Caco-2 (cell line): ENCODE measurements around the gene HEBP1. TPM values are rescaled to one million over a fixed set of nuclear protein-coding genes. Genes with fewer than 3 reads are reported as not detected.

ENCODE experiments used
- BruUV-seq: library from RNA; stranded (reverse); fragments of 400-500 nt; replicated peaks from 2 replicates; lab custom pipeline; 2021; lab: Mats Ljungman, UMichigan
- CTCF ChIA-PET: fragments of 300-600 bp; sonication (Branson Sonifier 250); formaldehyde crosslinking; loops from one replicate; lab custom pipeline; 2022; ENCODE audit warnings: antibody characterized with exemption; lab: Charles Lee
- POLR2A ChIA-PET: fragments of 300-600 bp; sonication (Branson Sonifier 250); formaldehyde crosslinking; loops from one replicate; lab custom pipeline; 2022; ENCODE audit warnings: antibody characterized with exemption; lab: Charles Lee
- DNase-seq, 2 experiments: peaks; one replicate each; pipeline versions ENCODE4 v3.0.0 to v3.0.0-alpha.2; 2020 to 2022
- H3K27me3 ChIP-seq: replicated peaks from 2 replicates; pipeline ENCODE4 v1.6.0; 2011; ENCODE audit warnings: low read length; ENCODE audit not compliant: control insufficient read depth, insufficient read depth
- H3K36me3 ChIP-seq: 2 replicates; pipeline ENCODE4 v1.5.1; 2011; ENCODE audit warnings: low read length; ENCODE audit not compliant: control insufficient read depth, insufficient read depth
- H3K4me1 ChIP-seq: fragments of 250-450 bp; sonication (Bioruptor Pico); 2 replicates; pipeline ENCODE4 v1.5.1; 2020; ENCODE audit warnings: mild to moderate bottlenecking
- H3K4me3 ChIP-seq: 2 replicates; pipeline ENCODE4 v1.5.1; 2011; ENCODE audit warnings: low read depth, mild to moderate bottlenecking, control low read depth, low read length
- H3K9me3 ChIP-seq: fragments of 250-450 bp; sonication (Bioruptor Pico); 2 replicates; pipeline ENCODE4 v1.5.1; 2020; ENCODE audit warnings: mild to moderate bottlenecking, moderate library complexity
- H3K27ac Mint-ChIP-seq: one replicate; pipeline ENCODE4 v1.8.0; 2022; ENCODE audit warnings: mixed read lengths; ENCODE audit not compliant: unreplicated experiment
- H3K27me3 Mint-ChIP-seq: one replicate; pipeline ENCODE4 v1.8.0; 2022; ENCODE audit warnings: mixed read lengths; ENCODE audit not compliant: insufficient read depth, unreplicated experiment
- H3K36me3 Mint-ChIP-seq: one replicate; pipeline ENCODE4 v1.8.0; 2022; ENCODE audit warnings: mild to moderate bottlenecking, mixed read lengths; ENCODE audit not compliant: insufficient read depth, unreplicated experiment
- H3K4me1 Mint-ChIP-seq: one replicate; pipeline ENCODE4 v1.8.0; 2022; ENCODE audit warnings: low read depth, mixed read lengths; ENCODE audit not compliant: unreplicated experiment
- H3K4me3 Mint-ChIP-seq: one replicate; pipeline ENCODE4 v1.8.0; 2022; ENCODE audit warnings: mild to moderate bottlenecking, moderate library complexity, mixed read lengths; ENCODE audit not compliant: unreplicated experiment
- H3K9me3 Mint-ChIP-seq: one replicate; pipeline ENCODE4 v1.8.0; 2022; ENCODE audit warnings: mixed read lengths; ENCODE audit not compliant: unreplicated experiment
- intact Hi-C: fragments of 100-400 bp; cut with micrococcal nuclease; formaldehyde crosslinking; loops from one replicate; pipeline ENCODE4 v1.10.0; 2022; ENCODE audit not compliant: unreplicated experiment
- total RNA-seq: library from RNA; stranded (reverse); gene quantifications from 2 replicates; pipeline ENCODE4 v1.2.3, GENCODE V29; 2022
- TF ChIP-seq, protein P1 (sequence below), 2 experiments: fragments of 200-600 bp in 1 of 2; IDR thresholded peaks; 1 replicate in 1 of 2; 2 replicates in 1 of 2; pipeline versions ENCODE4 v1.5.1 to v1.8.0; 2011 to 2022; ENCODE audit warnings: antibody characterized with exemption in 1 of 2, control low read depth in 1 of 2, inconsistent platforms in 1 of 2, low read depth in 1 of 2, low read length in 1 of 2, mild to moderate bottlenecking in 1 of 2, moderate library complexity in 1 of 2; ENCODE audit not compliant: insufficient read depth in 1 of 2, severe bottlenecking in 1 of 2, unreplicated experiment in 1 of 2

The HEBP1 gene
- total RNA-seq, 1 experiment from 2014 or later, result 55.8 TPM

DNA sequence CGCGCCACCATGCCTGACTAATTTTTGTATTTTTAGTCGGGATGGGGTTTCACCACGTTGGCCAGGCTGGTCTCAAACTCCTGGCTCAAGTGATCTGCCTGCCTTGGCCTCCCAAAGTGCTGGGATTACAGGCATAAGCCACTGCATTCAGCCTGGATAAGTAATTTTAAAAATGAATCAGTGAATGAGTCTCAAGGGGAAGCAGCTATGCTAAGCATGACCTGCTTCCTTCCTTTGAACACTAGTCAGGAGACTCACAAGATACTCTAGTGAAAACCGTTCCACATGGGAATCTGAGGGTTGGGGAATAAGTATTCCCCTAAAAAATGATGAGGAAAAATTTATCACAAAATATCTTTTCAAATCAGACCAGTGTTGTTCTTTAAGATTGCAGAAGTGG is 33.4 kb upstream of the HEBP1 start:
- intact Hi-C loops, result no loop called here
- Histone ChIP-seq H3K4me3 (no peak overlapping the region), H3K9me3 (peaks cover 3% of the 10 kb centered on the region; the same call in 1 of the 2 replicates), H3K27me3 (no peaks in the 10 kb centered on the region), H3K36me3 (no peaks in the 10 kb centered on the region), H3K4me1 (no peaks in the 10 kb centered on the region)
- ChIA-PET POLR2A (no interaction called here), CTCF (no interaction called here)
- H3K4me3 Mint-ChIP-seq, result no peak overlapping the region
- H3K36me3 Mint-ChIP-seq, result no peaks in the 10 kb centered on the region
- TF ChIP-seq, protein P1, sequence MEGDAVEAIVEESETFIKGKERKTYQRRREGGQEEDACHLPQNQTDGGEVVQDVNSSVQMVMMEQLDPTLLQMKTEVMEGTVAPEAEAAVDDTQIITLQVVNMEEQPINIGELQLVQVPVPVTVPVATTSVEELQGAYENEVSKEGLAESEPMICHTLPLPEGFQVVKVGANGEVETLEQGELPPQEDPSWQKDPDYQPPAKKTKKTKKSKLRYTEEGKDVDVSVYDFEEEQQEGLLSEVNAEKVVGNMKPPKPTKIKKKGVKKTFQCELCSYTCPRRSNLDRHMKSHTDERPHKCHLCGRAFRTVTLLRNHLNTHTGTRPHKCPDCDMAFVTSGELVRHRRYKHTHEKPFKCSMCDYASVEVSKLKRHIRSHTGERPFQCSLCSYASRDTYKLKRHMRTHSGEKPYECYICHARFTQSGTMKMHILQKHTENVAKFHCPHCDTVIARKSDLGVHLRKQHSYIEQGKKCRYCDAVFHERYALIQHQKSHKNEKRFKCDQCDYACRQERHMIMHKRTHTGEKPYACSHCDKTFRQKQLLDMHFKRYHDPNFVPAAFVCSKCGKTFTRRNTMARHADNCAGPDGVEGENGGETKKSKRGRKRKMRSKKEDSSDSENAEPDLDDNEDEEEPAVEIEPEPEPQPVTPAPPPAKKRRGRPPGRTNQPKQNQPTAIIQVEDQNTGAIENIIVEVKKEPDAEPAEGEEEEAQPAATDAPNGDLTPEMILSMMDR (IDR thresholded peaks at IDR 0.05; ENCODE audit: insufficient read depth in 1 of 2, low read depth in 1 of 2, low read length in 1 of 2, severe bottlenecking in 1 of 2, unreplicated experiment in 1 of 2), result no peak
- no peaks in the 10 kb centered on the region for H3K4me1 Mint-ChIP-seq
- H3K27ac Mint-ChIP-seq, result no peak overlapping the region
- no peak for DNase-seq
- no peaks in the 10 kb centered on the region for H3K27me3 Mint-ChIP-seq
- no peaks in the 10 kb centered on the region for H3K9me3 Mint-ChIP-seq
- no TSS peak for BruUV-seq

GRCh38 chr12:13032164-13032563 is 32.1 kb upstream of the HEBP1 start:
- DNase-seq, result no peak
- Mint-ChIP-seq H3K4me3 (no peak overlapping the region), H3K9me3 (no peaks in the 10 kb centered on the region), H3K27ac (no peak overlapping the region), H3K27me3 (no peaks in the 10 kb centered on the region), H3K36me3 (no peaks in the 10 kb centered on the region), H3K4me1 (no peaks in the 10 kb centered on the region)
- CTCF ChIA-PET, result no interaction called here
- no TSS peak for BruUV-seq
- peaks cover 3% of the 10 kb centered on the region; the same call in 1 of the 2 replicates for H3K9me3 ChIP-seq
- H3K4me3 ChIP-seq, result no peak overlapping the region
- POLR2A ChIA-PET, result no interaction called here
- H3K27me3 ChIP-seq, result no peaks in the 10 kb centered on the region
- no peaks in the 10 kb centered on the region for H3K36me3 ChIP-seq
- intact Hi-C loops, result no loop called here
- H3K4me1 ChIP-seq, result no peaks in the 10 kb centered on the region
- TF ChIP-seq, protein P1 (IDR thresholded peaks at IDR 0.05; ENCODE audit: insufficient read depth in 1 of 2, low read depth in 1 of 2, low read length in 1 of 2, severe bottlenecking in 1 of 2, unreplicated experiment in 1 of 2), result no peak

DNA sequence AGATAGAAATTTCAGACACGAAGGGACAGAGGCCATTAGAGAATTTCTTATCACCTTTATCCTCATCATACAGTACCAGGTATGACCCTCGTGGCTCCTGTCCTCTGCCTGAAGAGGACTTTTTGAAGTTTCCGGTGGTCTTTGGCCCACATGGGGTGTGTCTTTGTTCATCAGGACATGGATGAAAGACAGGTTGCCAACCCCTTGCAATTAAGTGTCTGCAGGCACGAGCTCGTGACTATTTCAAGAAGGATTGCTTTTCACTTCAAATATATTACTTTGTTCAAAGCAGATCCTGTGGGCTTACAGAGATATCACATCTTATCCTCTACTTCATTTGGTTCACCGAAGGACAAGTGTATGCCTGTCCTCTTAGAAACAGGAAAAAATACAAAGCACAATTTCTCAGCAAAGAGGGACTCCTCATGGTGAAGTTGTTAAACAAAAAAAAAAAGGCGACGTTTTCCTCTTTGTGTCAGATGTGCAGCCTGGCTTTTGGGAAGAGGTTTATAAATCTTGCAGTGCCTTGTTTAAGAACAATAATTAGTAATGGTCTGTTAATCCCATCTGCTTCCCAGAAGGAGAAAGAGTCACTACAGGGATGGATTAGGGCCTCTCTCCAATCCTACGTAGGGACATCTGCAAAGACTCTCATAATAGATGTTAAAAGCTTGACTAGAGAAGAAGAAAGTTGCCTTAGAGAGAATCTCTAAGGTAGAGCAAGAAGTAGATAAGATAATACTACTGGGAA is 30.7 kb upstream of the HEBP1 start:
- CTCF ChIA-PET, result no interaction called here
- intact Hi-C loops, result no loop called here
- no peak overlapping the region for H3K4me3 Mint-ChIP-seq

More for the DNA sequence above, 30.7 kb upstream of the HEBP1 start:
- BruUV-seq, result no TSS peak
- H3K4me1 Mint-ChIP-seq, result no peaks in the 10 kb centered on the region
- H3K27me3 Mint-ChIP-seq, result no peaks in the 10 kb centered on the region
- POLR2A ChIA-PET, result no interaction called here
- DNase-seq, result no peak
- H3K36me3 Mint-ChIP-seq, result no peaks in the 10 kb centered on the region
- Histone ChIP-seq H3K36me3 (no peaks in the 10 kb centered on the region), H3K9me3 (peaks cover 3% of the 10 kb centered on the region; the same call in 1 of the 2 replicates), H3K4me1 (no peaks in the 10 kb centered on the region), H3K27me3 (no peaks in the 10 kb centered on the region), H3K4me3 (no peak overlapping the region)
- H3K9me3 Mint-ChIP-seq, result no peaks in the 10 kb centered on the region
- TF ChIP-seq, protein P1 (IDR thresholded peaks at IDR 0.05; ENCODE audit: insufficient read depth in 1 of 2, low read depth in 1 of 2, low read length in 1 of 2, severe bottlenecking in 1 of 2, unreplicated experiment in 1 of 2), result no peak
- no peak overlapping the region for H3K27ac Mint-ChIP-seq
